HUES6 (cell line): ENCODE measurements around the gene DCBLD1.
A peak's percentile ranks its signal among the peaks of the same experiment; 100 is the strongest.
"Not testable (repeated sequence)": the region's sequence is repeated elsewhere in the genome, so short reads cannot be mapped to it uniquely, and the experiment has no call there.

Source experiments
- H3K27ac ChIP-seq: 2 replicates; pipeline ENCODE4 v1.7.0; 2013; ENCODE audit warnings: low read depth, mild to moderate bottlenecking, low read length, inconsistent platforms
- H3K27me3 ChIP-seq: 2 replicates; pipeline ENCODE4 v1.6.1; 2013; ENCODE audit warnings: low read length; ENCODE audit not compliant: control insufficient read depth, insufficient read depth
- H3K36me3 ChIP-seq: 2 replicates; pipeline ENCODE4 v1.6.1; 2013; ENCODE audit warnings: low read length; ENCODE audit not compliant: control insufficient read depth, insufficient read depth
- H3K4me1 ChIP-seq: 2 replicates; pipeline ENCODE4 v1.6.1; 2013; ENCODE audit warnings: low read length; ENCODE audit not compliant: control insufficient read depth, insufficient read depth
- H3K4me3 ChIP-seq: 2 replicates; pipeline ENCODE4 v1.5.1; 2013; ENCODE audit warnings: low read depth, low read length
- H3K9ac ChIP-seq: one replicate; pipeline ENCODE4 v1.6.1; 2013; ENCODE audit warnings: mild to moderate bottlenecking, low read length
- H3K9me3 ChIP-seq: 2 replicates; pipeline ENCODE4 v1.6.1; 2013; ENCODE audit warnings: low read depth, low read length; ENCODE audit not compliant: control insufficient read depth, insufficient read depth

Gene DCBLD1

GRCh38 chr6:117482240-117483003 lies at the start of gene DCBLD1:
Gene DCBLD1 (plus strand): TSS chr6:117482674. CDS start chr6:117482782, 108 bp downstream.
- Histone ChIP-seq H3K36me3 (peaks cover 8% of the 10 kb centered on the region; the same call in 1 of the 2 replicates), H3K9ac (peak within 1 kb of the TSS; percentile 81), H3K4me3 (peak within 1 kb of the TSS; percentile 83), H3K27ac (no peak within 1 kb of the TSS; the same call in 1 of the 2 replicates), H3K4me1 (peaks cover 15% of the 10 kb centered on the region), H3K27me3 (peaks cover 22% of the 10 kb centered on the region), H3K9me3 (peaks cover 10% of the 10 kb centered on the region)

- Histone ChIP-seq H3K27ac (no peak overlapping the region), H3K4me3 (no peak overlapping the region), H3K9me3 (no peaks in the 10 kb centered on the region), H3K9ac (no peak overlapping the region), H3K4me1 (no peaks in the 10 kb centered on the region), H3K27me3 (no peaks in the 10 kb centered on the region), H3K36me3 (no peaks in the 10 kb centered on the region)
These were observed 41.6 kb upstream of the DCBLD1 start for GRCh38 chr6:117440706-117441525.

- H3K27ac ChIP-seq = no peak overlapping the region
- H3K27me3 ChIP-seq = no peaks in the 10 kb centered on the region
- no peaks in the 10 kb centered on the region for H3K4me1 ChIP-seq
- H3K9ac ChIP-seq = no peak overlapping the region
- no peaks in the 10 kb centered on the region for H3K9me3 ChIP-seq
- H3K36me3 ChIP-seq = no peaks in the 10 kb centered on the region
- H3K4me3 ChIP-seq = no peak overlapping the region
These were observed 40.6 kb upstream of the DCBLD1 start for GRCh38 chr6:117441824-117442264.

GRCh38 chr6:117442313-117442712 lies 40.2 kb upstream of the DCBLD1 start:
- H3K4me3 ChIP-seq, H3K9me3 ChIP-seq, H3K27me3 ChIP-seq, H3K36me3 ChIP-seq, H3K9ac ChIP-seq, H3K27ac ChIP-seq, H3K4me1 ChIP-seq: not testable (repeated sequence)

GRCh38 chr6:117444600-117444999 lies 37.9 kb upstream of the DCBLD1 start:
- Histone ChIP-seq H3K36me3 (no peaks in the 10 kb centered on the region), H3K4me3 (no peak overlapping the region), H3K9me3 (no peaks in the 10 kb centered on the region), H3K27me3 (no peaks in the 10 kb centered on the region), H3K9ac (no peak overlapping the region), H3K4me1 (no peaks in the 10 kb centered on the region; the same call in 1 of the 2 replicates), H3K27ac (no peak overlapping the region)

GRCh38 chr6:117446861-117447260 lies 35.6 kb upstream of the DCBLD1 start:
- no peaks in the 10 kb centered on the region for H3K9me3 ChIP-seq
- H3K27ac ChIP-seq = no peak overlapping the region
- H3K4me3 ChIP-seq = no peak overlapping the region
- peaks cover 6% of the 10 kb centered on the region; the same call in 1 of the 2 replicates for H3K4me1 ChIP-seq
- no peak overlapping the region for H3K9ac ChIP-seq
- H3K27me3 ChIP-seq = no peaks in the 10 kb centered on the region
- H3K36me3 ChIP-seq = no peaks in the 10 kb centered on the region

GRCh38 chr6:117448011-117448410 lies 34.5 kb upstream of the DCBLD1 start:
- H3K4me3 ChIP-seq = no peak overlapping the region

GRCh38 chr6:117448732-117449485 lies 33.6 kb upstream of the DCBLD1 start:
- Histone ChIP-seq H3K9ac (no peak overlapping the region), H3K36me3 (no peaks in the 10 kb centered on the region), H3K9me3 (no peaks in the 10 kb centered on the region), H3K4me1 (peaks cover 7% of the 10 kb centered on the region; the same call in 1 of the 2 replicates), H3K4me3 (no peak overlapping the region), H3K27me3 (no peaks in the 10 kb centered on the region), H3K27ac (no peak overlapping the region)

More at GRCh38 chr6:117448011-117448410, 34.5 kb upstream of the DCBLD1 start:
- H3K4me1 ChIP-seq = peaks cover 7% of the 10 kb centered on the region; the same call in 1 of the 2 replicates
- H3K9ac ChIP-seq = no peak overlapping the region
- no peak overlapping the region for H3K27ac ChIP-seq
- H3K27me3 ChIP-seq = no peaks in the 10 kb centered on the region
- H3K9me3 ChIP-seq = no peaks in the 10 kb centered on the region
- H3K36me3 ChIP-seq = no peaks in the 10 kb centered on the region

- no peak overlapping the region for H3K27ac ChIP-seq
- H3K4me3 ChIP-seq = no peak overlapping the region
- peaks cover 7% of the 10 kb centered on the region; the same call in 1 of the 2 replicates for H3K4me1 ChIP-seq
- H3K9me3 ChIP-seq = no peaks in the 10 kb centered on the region
- no peaks in the 10 kb centered on the region for H3K27me3 ChIP-seq
- H3K9ac ChIP-seq = no peak overlapping the region
- H3K36me3 ChIP-seq = no peaks in the 10 kb centered on the region
These were observed 32.7 kb upstream of the DCBLD1 start for GRCh38 chr6:117449549-117450439.

- Histone ChIP-seq H3K36me3 (no peaks in the 10 kb centered on the region), H3K4me3 (no peak overlapping the region), H3K9me3 (no peaks in the 10 kb centered on the region), H3K4me1 (peaks cover 7% of the 10 kb centered on the region; the same call in 1 of the 2 replicates), H3K27me3 (no peaks in the 10 kb centered on the region), H3K27ac (no peak overlapping the region), H3K9ac (no peak overlapping the region)
These were observed 30.8 kb upstream of the DCBLD1 start for GRCh38 chr6:117451671-117452070.
